ENCODE results near the gene NEU1. TPM values are rescaled to one million over a fixed set of nuclear protein-coding genes. Genes with fewer than 3 reads are reported as not detected.

The NEU1 gene
- total and polyA plus RNA-seq, 9 donors: 23.7 to 61.1 (median 28.2) TPM

GRCh38 chr6:31887173-31888007 is 24.8 kb upstream of the NEU1 start:
- no peak for TF ChIP-seq CTCF (IDR thresholded peaks at IDR 0.05)
- no peak for TF ChIP-seq POLR2A (IDR thresholded peaks at IDR 0.05)
- TF ChIP-seq EP300 (IDR thresholded peaks at IDR 0.05): no peak
- no peaks in the 10 kb centered on the region for H3K4me1 ChIP-seq (ENCODE audit: insufficient read depth)
- DNase-seq: no peak
- H3K27me3 ChIP-seq: no peaks in the 10 kb centered on the region
- WGBS, 3 donors: 83 to 91% (median 86%) methylated on average over 18 to 19 of the region's 19 CpGs
- no peaks in the 10 kb centered on the region for H3K9me3 ChIP-seq
- H3K36me3 ChIP-seq: no peaks in the 10 kb centered on the region
- H3K4me3 ChIP-seq: no peak overlapping the region
- intact Hi-C loops (cut with DNase I): no loop called here
- no peak overlapping the region for H3K27ac ChIP-seq

- no peaks in the 10 kb centered on the region for H3K4me1 ChIP-seq (ENCODE audit: insufficient read depth)
- H3K27me3 ChIP-seq: no peaks in the 10 kb centered on the region
- no peak overlapping the region for H3K27ac ChIP-seq
- no peaks in the 10 kb centered on the region for H3K9me3 ChIP-seq
- TF ChIP-seq CTCF (IDR thresholded peaks at IDR 0.05) (no peak), POLR2A (IDR thresholded peaks at IDR 0.05) (no peak), EP300 (IDR thresholded peaks at IDR 0.05) (no peak)
- intact Hi-C loops (cut with DNase I): no loop called here
- no peak for DNase-seq
- H3K36me3 ChIP-seq: no peaks in the 10 kb centered on the region
- 88 to 90% (median 90%) methylated on average over 13 to 18 of the region's 18 CpGs for WGBS, 3 donors
- H3K4me3 ChIP-seq: no peak overlapping the region
Observed at GRCh38 chr6:31886541-31886991, 23.9 kb upstream of the NEU1 start.

- no peaks in the 10 kb centered on the region for H3K36me3 ChIP-seq
- intact Hi-C loops (cut with DNase I): no loop called here
Observed at GRCh38 chr6:31884528-31885035, 22.0 kb upstream of the NEU1 start.

GRCh38 chr6:31883676-31884075 is 21.1 kb upstream of the NEU1 start:
- TF ChIP-seq CTCF (IDR thresholded peaks at IDR 0.05) (no peak), POLR2A (IDR thresholded peaks at IDR 0.05) (no peak), EP300 (IDR thresholded peaks at IDR 0.05) (no peak)
- intact Hi-C loops (cut with DNase I): no loop called here
- H3K9me3 ChIP-seq: no peaks in the 10 kb centered on the region
- 85 to 86% (median 85%) methylated on average over 12 of the region's 12 CpGs for WGBS, 3 donors
- H3K27me3 ChIP-seq: no peaks in the 10 kb centered on the region
- no peak overlapping the region for H3K4me3 ChIP-seq
- no peaks in the 10 kb centered on the region for H3K4me1 ChIP-seq (ENCODE audit: insufficient read depth)
- no peaks in the 10 kb centered on the region for H3K36me3 ChIP-seq
- DNase-seq: no peak
- no peak overlapping the region for H3K27ac ChIP-seq

More at GRCh38 chr6:31884528-31885035, 22.0 kb upstream of the NEU1 start:
- TF ChIP-seq POLR2A (IDR thresholded peaks at IDR 0.05): no peak
- no peak for TF ChIP-seq CTCF (IDR thresholded peaks at IDR 0.05)
- TF ChIP-seq EP300 (IDR thresholded peaks at IDR 0.05): no peak
- Histone ChIP-seq H3K27me3 (no peaks in the 10 kb centered on the region), H3K27ac (no peak overlapping the region), H3K4me1 (ENCODE audit: insufficient read depth) (no peaks in the 10 kb centered on the region), H3K4me3 (no peak overlapping the region), H3K9me3 (no peaks in the 10 kb centered on the region)
- DNase-seq: no peak
- 90 to 91% (median 91%) methylated on average over 22 of the region's 22 CpGs for WGBS, 3 donors

All from ovary (tissue), 9 donors.